Astrocyte (in vitro differentiated cells and primary cell): ENCODE measurements around the gene FGFBP1. TPM values are rescaled to one million over a fixed set of nuclear protein-coding genes. Genes with fewer than 3 reads are reported as not detected.

Source experiments
- DNase-seq: peaks from one replicate; pipeline ENCODE4 v3.0.0-alpha.2; 2010; ENCODE audit warnings: low read depth
- FAIRE-seq: peaks from 2 replicates; lab custom pipeline; 2011; peaks lifted over from hg19 to GRCh38; lab: Jason Lieb, UNC
- H2AFZ ChIP-seq: 2 replicates; pipeline ENCODE4 v1.6.0; 2012; ENCODE audit warnings: low read depth, low read length, inconsistent platforms
- H3K27ac ChIP-seq: 2 replicates; pipeline ENCODE4 v1.5.1; 2011; ENCODE audit warnings: low read depth, low read length, inconsistent platforms
- H3K27me3 ChIP-seq: 2 replicates; pipeline ENCODE4 v1.6.0; 2011; ENCODE audit warnings: low read length, inconsistent platforms; ENCODE audit not compliant: insufficient read depth
- H3K36me3 ChIP-seq: 2 replicates; pipeline ENCODE4 v1.5.1; 2011; ENCODE audit warnings: low read length, inconsistent platforms; ENCODE audit not compliant: insufficient read depth
- H3K4me1 ChIP-seq: 2 replicates; pipeline ENCODE4 v1.5.1; 2011; ENCODE audit warnings: low read length, inconsistent platforms; ENCODE audit not compliant: insufficient read depth
- H3K4me2 ChIP-seq: 2 replicates; pipeline ENCODE4 v1.6.0; 2012; ENCODE audit warnings: low read length, inconsistent platforms
- H3K4me3 ChIP-seq: 2 replicates; pipeline ENCODE4 v1.5.1; 2011; ENCODE audit warnings: low read depth, mild to moderate bottlenecking, low read length, inconsistent platforms; ENCODE audit not compliant: insufficient read depth
- H3K79me2 ChIP-seq: 2 replicates; pipeline ENCODE4 v1.6.0; 2012; ENCODE audit warnings: mild to moderate bottlenecking, low read length, inconsistent platforms; ENCODE audit not compliant: insufficient read depth
- H3K9ac ChIP-seq: 2 replicates; pipeline ENCODE4 v1.6.0; 2012; ENCODE audit warnings: mild to moderate bottlenecking, low read length, inconsistent platforms
- H3K9me3 ChIP-seq: 2 replicates; pipeline ENCODE4 v1.5.1; 2012; ENCODE audit warnings: low read depth, mild to moderate bottlenecking, low read length, inconsistent platforms; ENCODE audit not compliant: insufficient read depth
- H4K20me1 ChIP-seq: 2 replicates; pipeline ENCODE4 v1.6.0; 2012; ENCODE audit warnings: low read length, inconsistent platforms; ENCODE audit not compliant: insufficient read depth
- H3K27ac Mint-ChIP-seq: one replicate; pipeline ENCODE4 v1.8.0; 2021; ENCODE audit warnings: mild to moderate bottlenecking, mixed read lengths; ENCODE audit not compliant: unreplicated experiment
- H3K27me3 Mint-ChIP-seq: one replicate; pipeline ENCODE4 v1.8.0; 2021; ENCODE audit warnings: low read depth, mixed read lengths; ENCODE audit not compliant: unreplicated experiment
- H3K36me3 Mint-ChIP-seq: one replicate; pipeline ENCODE4 v1.8.0; 2021; ENCODE audit warnings: low read depth, mixed read lengths; ENCODE audit not compliant: unreplicated experiment
- H3K4me1 Mint-ChIP-seq: one replicate; pipeline ENCODE4 v1.8.0; 2021; ENCODE audit warnings: low read depth, mixed read lengths; ENCODE audit not compliant: unreplicated experiment
- H3K4me3 Mint-ChIP-seq: one replicate; pipeline ENCODE4 v1.8.0; 2021; ENCODE audit warnings: mild to moderate bottlenecking, moderate library complexity, mixed read lengths; ENCODE audit not compliant: unreplicated experiment
- H3K9me3 Mint-ChIP-seq: one replicate; pipeline ENCODE4 v1.8.0; 2021; ENCODE audit warnings: mild to moderate bottlenecking, mixed read lengths; ENCODE audit not compliant: unreplicated experiment
- CTCF ChIP-seq: IDR thresholded peaks from 2 replicates; pipeline ENCODE4 v1.5.1; 2011; ENCODE audit warnings: low read depth, mild to moderate bottlenecking, inconsistent platforms, low read length, moderate library complexity; ENCODE audit not compliant: insufficient read depth
- EZH2 ChIP-seq: IDR thresholded peaks from 2 replicates; pipeline ENCODE4 v1.6.1; 2012; ENCODE audit warnings: mild to moderate bottlenecking, low read length, inconsistent platforms; ENCODE audit not compliant: insufficient read depth
- total RNA-seq: library from RNA; stranded (reverse); gene quantifications from 2 replicates; pipeline ENCODE4 v1.2.1, GENCODE V29; 2021

The FGFBP1 gene
- total RNA-seq, 1 donor from 2014 or later = not detected

- no peak for FAIRE-seq
- peaks cover 13% of the 10 kb centered on the region for H3K4me1 ChIP-seq
- H3K9me3 Mint-ChIP-seq = no peaks in the 10 kb centered on the region
Observed at GRCh38 chr4:15925830-15926229, 12.7 kb downstream of the FGFBP1 start.

GRCh38 chr4:15921592-15921932 lies 17.0 kb downstream of the FGFBP1 start:
- Histone ChIP-seq H4K20me1 (no peaks in the 10 kb centered on the region), H2AFZ (no peak overlapping the region), H3K27ac (peak overlapping the region; percentile 98), H3K9me3 (no peaks in the 10 kb centered on the region), H3K4me1 (peaks cover 21% of the 10 kb centered on the region), H3K36me3 (no peaks in the 10 kb centered on the region), H3K79me2 (no peaks in the 10 kb centered on the region), H3K9ac (peak overlapping the region; percentile 36), H3K4me2 (peak overlapping the region; percentile 80), H3K27me3 (no peaks in the 10 kb centered on the region), H3K4me3 (no peak overlapping the region)
- H3K4me3 Mint-ChIP-seq = no peak overlapping the region
- peaks cover 26% of the 10 kb centered on the region for H3K4me1 Mint-ChIP-seq
- H3K36me3 Mint-ChIP-seq = no peaks in the 10 kb centered on the region
- H3K27ac Mint-ChIP-seq = peak overlapping the region; percentile 95
- no peaks in the 10 kb centered on the region for H3K27me3 Mint-ChIP-seq
- no peaks in the 10 kb centered on the region for H3K9me3 Mint-ChIP-seq
- DNase-seq (no peak), FAIRE-seq (no peak)
- TF ChIP-seq EZH2 (no peak), CTCF (no peak)

More at GRCh38 chr4:15925830-15926229, 12.7 kb downstream of the FGFBP1 start:
- TF ChIP-seq EZH2 (no peak), CTCF (no peak)
- Histone ChIP-seq H3K36me3 (no peaks in the 10 kb centered on the region), H3K9me3 (no peaks in the 10 kb centered on the region), H3K27me3 (no peaks in the 10 kb centered on the region), H3K4me3 (no peak overlapping the region), H2AFZ (no peak overlapping the region), H4K20me1 (no peaks in the 10 kb centered on the region), H3K9ac (no peak overlapping the region), H3K4me2 (no peak overlapping the region), H3K27ac (no peak overlapping the region), H3K79me2 (no peaks in the 10 kb centered on the region)
- Mint-ChIP-seq H3K4me3 (no peak overlapping the region), H3K36me3 (no peaks in the 10 kb centered on the region), H3K27ac (no peak overlapping the region), H3K4me1 (peaks cover 20% of the 10 kb centered on the region), H3K27me3 (no peaks in the 10 kb centered on the region)
- no peak for DNase-seq

GRCh38 chr4:15920723-15921591 lies 17.6 kb downstream of the FGFBP1 start:
- peak overlapping the region; percentile 75 for H3K9ac ChIP-seq
- H2AFZ ChIP-seq = peak overlapping the region; percentile 3
- Mint-ChIP-seq H3K4me1 (peaks cover 26% of the 10 kb centered on the region), H3K9me3 (peaks cover 2% of the 10 kb centered on the region), H3K4me3 (no peak overlapping the region), H3K36me3 (no peaks in the 10 kb centered on the region), H3K27ac (peak overlapping the region; percentile 95), H3K27me3 (no peaks in the 10 kb centered on the region)
- H3K4me1 ChIP-seq = peaks cover 21% of the 10 kb centered on the region
- H3K4me3 ChIP-seq = peak overlapping the region; percentile 26
- no peaks in the 10 kb centered on the region for H3K9me3 ChIP-seq
- peak overlapping the region; percentile 98 for H3K27ac ChIP-seq
- H3K79me2 ChIP-seq = no peaks in the 10 kb centered on the region
- no peaks in the 10 kb centered on the region for H3K27me3 ChIP-seq
- peak; percentile 100 for FAIRE-seq
- peak overlapping the region; percentile 80 for H3K4me2 ChIP-seq
- TF ChIP-seq CTCF (no peak), EZH2 (no peak)
- H3K36me3 ChIP-seq = no peaks in the 10 kb centered on the region
- H4K20me1 ChIP-seq = no peaks in the 10 kb centered on the region
- DNase-seq = peak; percentile 98
